Stimulated activated effector memory CD8-positive, alpha-beta T cell treated with anti-CD3 and anti-CD28 coated beads, Interleukin-12 subunit alpha, Interleukin-12 subunit beta, amount 100 ng/mL, for 72 hours (primary cell): ENCODE results near the gene DBNDD2.

Experiments used
- ATAC-seq: fragments of 150-1000 bp; cut with Tn5 transposase; 2 replicates; pipeline ENCODE4 v1.10.0; 2021
- DNase-seq, 2 donors: peaks; one replicate each; pipeline ENCODE4 v3.0.0; 2021 to 2022; ENCODE audit warnings: low spot score in 2 of 2
- H3K27ac Mint-ChIP-seq: one replicate; pipeline ENCODE4 v1.8.0; 2022; ENCODE audit warnings: mild to moderate bottlenecking, mixed read lengths
- H3K36me3 Mint-ChIP-seq: one replicate; pipeline ENCODE4 v1.8.0; 2022; ENCODE audit warnings: mild to moderate bottlenecking, mixed read lengths
- H3K4me1 Mint-ChIP-seq: one replicate; pipeline ENCODE4 v1.8.0; 2022; ENCODE audit warnings: mixed read lengths
- H3K4me3 Mint-ChIP-seq: one replicate; pipeline ENCODE4 v1.8.0; 2022; ENCODE audit warnings: mild to moderate bottlenecking, mixed read lengths
- H3K9me3 Mint-ChIP-seq: one replicate; pipeline ENCODE4 v1.8.0; 2022; ENCODE audit warnings: mixed read lengths

The DBNDD2 gene

GRCh38 chr20:45407783-45408645, at the start of gene DBNDD2:
DBNDD2 (plus strand) TSS chr20:45408289; CDS start chr20:45408468, 179 bp downstream.
- no peak for DNase-seq
- no peaks in the 10 kb centered on the region for H3K9me3 Mint-ChIP-seq
- peaks cover 25% of the 10 kb centered on the region for H3K4me1 Mint-ChIP-seq
- ATAC-seq = no peak
- H3K4me3 Mint-ChIP-seq = peak within 1 kb of the TSS; percentile 68
- no peaks in the 10 kb centered on the region for H3K36me3 Mint-ChIP-seq
- H3K27ac Mint-ChIP-seq = no peak within 1 kb of the TSS

GRCh38 chr20:45359069-45359405, 49.1 kb upstream of the DBNDD2 start:
- H3K36me3 Mint-ChIP-seq = peaks cover 17% of the 10 kb centered on the region
- H3K27ac Mint-ChIP-seq = no peak overlapping the region
- H3K4me1 Mint-ChIP-seq = peaks cover 46% of the 10 kb centered on the region
- ATAC-seq = no peak
- no peak overlapping the region for H3K4me3 Mint-ChIP-seq
- no peak for DNase-seq
- no peaks in the 10 kb centered on the region for H3K9me3 Mint-ChIP-seq

- ATAC-seq (no peak), DNase-seq (no peak)
- H3K27ac Mint-ChIP-seq = no peak overlapping the region
- H3K4me1 Mint-ChIP-seq = peaks cover 46% of the 10 kb centered on the region
- no peak overlapping the region for H3K4me3 Mint-ChIP-seq
- H3K9me3 Mint-ChIP-seq = no peaks in the 10 kb centered on the region
- peaks cover 19% of the 10 kb centered on the region for H3K36me3 Mint-ChIP-seq
These were observed 48.5 kb upstream of the DBNDD2 start for GRCh38 chr20:45359406-45360148.

GRCh38 chr20:45361793-45362192, 46.3 kb upstream of the DBNDD2 start:
- Mint-ChIP-seq H3K4me3 (no peak overlapping the region), H3K9me3 (no peaks in the 10 kb centered on the region), H3K27ac (no peak overlapping the region), H3K4me1 (peaks cover 46% of the 10 kb centered on the region), H3K36me3 (peaks cover 37% of the 10 kb centered on the region)
- DNase-seq = no peak
- no peak for ATAC-seq

- peaks cover 51% of the 10 kb centered on the region for H3K4me1 Mint-ChIP-seq
These were observed 45.1 kb upstream of the DBNDD2 start, which contains the start of gene SYS1 for GRCh38 chr20:45362804-45363610. SYS1 (plus strand) TSS chr20:45363156; CDS start chr20:45363532, 376 bp downstream.

GRCh38 chr20:45363611-45364492, 44.2 kb upstream of the DBNDD2 start:
- Mint-ChIP-seq H3K4me3 (peak overlapping the region; percentile 84), H3K27ac (peak overlapping the region; percentile 95), H3K36me3 (peaks cover 57% of the 10 kb centered on the region), H3K4me1 (peaks cover 59% of the 10 kb centered on the region), H3K9me3 (no peaks in the 10 kb centered on the region)
- ATAC-seq (no peak), DNase-seq (no peak)

More at GRCh38 chr20:45362804-45363610, 45.1 kb upstream of the DBNDD2 start, which contains the start of gene SYS1:
- H3K9me3 Mint-ChIP-seq = no peaks in the 10 kb centered on the region
- peaks cover 49% of the 10 kb centered on the region for H3K36me3 Mint-ChIP-seq
- ATAC-seq (peak; percentile 91), DNase-seq (peak; percentile 94 to 99)
- H3K4me3 Mint-ChIP-seq = peak within 1 kb of the TSS; percentile 84
- peak within 1 kb of the TSS; percentile 95 for H3K27ac Mint-ChIP-seq

GRCh38 chr20:45365444-45365970, 42.6 kb upstream of the DBNDD2 start:
- ATAC-seq = no peak
- Mint-ChIP-seq H3K4me3 (no peak overlapping the region), H3K9me3 (no peaks in the 10 kb centered on the region), H3K27ac (no peak overlapping the region), H3K36me3 (peaks cover 64% of the 10 kb centered on the region), H3K4me1 (peaks cover 59% of the 10 kb centered on the region)
- DNase-seq = no peak

- Mint-ChIP-seq H3K27ac (no peak overlapping the region), H3K36me3 (peaks cover 71% of the 10 kb centered on the region), H3K4me3 (no peak overlapping the region), H3K9me3 (no peaks in the 10 kb centered on the region), H3K4me1 (peaks cover 59% of the 10 kb centered on the region)
- DNase-seq (no peak), ATAC-seq (no peak)
These were observed 41.9 kb upstream of the DBNDD2 start for GRCh38 chr20:45366192-45366591.

GRCh38 chr20:45366631-45367030, 41.5 kb upstream of the DBNDD2 start:
- ATAC-seq = no peak
- no peaks in the 10 kb centered on the region for H3K9me3 Mint-ChIP-seq
- H3K4me1 Mint-ChIP-seq = peaks cover 59% of the 10 kb centered on the region
- H3K36me3 Mint-ChIP-seq = peaks cover 72% of the 10 kb centered on the region
- H3K27ac Mint-ChIP-seq = peak overlapping the region; percentile 74
- H3K4me3 Mint-ChIP-seq = no peak overlapping the region
- no peak for DNase-seq

GRCh38 chr20:45367126-45367525, 41.0 kb upstream of the DBNDD2 start:
- no peak for ATAC-seq
- Mint-ChIP-seq H3K4me3 (no peak overlapping the region), H3K27ac (peak overlapping the region; percentile 74), H3K9me3 (no peaks in the 10 kb centered on the region), H3K36me3 (peaks cover 73% of the 10 kb centered on the region), H3K4me1 (peaks cover 60% of the 10 kb centered on the region)
- DNase-seq = no peak

- peak in 1 of 2 donors; percentile 65 for DNase-seq
These were observed 39.7 kb upstream of the DBNDD2 start for GRCh38 chr20:45368221-45368980.

GRCh38 chr20:45370571-45371160, 37.4 kb upstream of the DBNDD2 start:
- Mint-ChIP-seq H3K4me1 (peaks cover 50% of the 10 kb centered on the region), H3K27ac (peak overlapping the region; percentile 50), H3K9me3 (no peaks in the 10 kb centered on the region), H3K4me3 (no peak overlapping the region), H3K36me3 (peaks cover 62% of the 10 kb centered on the region)
- no peak for ATAC-seq
- no peak for DNase-seq

More at GRCh38 chr20:45368221-45368980, 39.7 kb upstream of the DBNDD2 start:
- H3K36me3 Mint-ChIP-seq = peaks cover 69% of the 10 kb centered on the region
- peak; percentile 76 for ATAC-seq
- H3K4me1 Mint-ChIP-seq = peaks cover 61% of the 10 kb centered on the region
- peak overlapping the region; percentile 45 for H3K4me3 Mint-ChIP-seq
- H3K27ac Mint-ChIP-seq = peak overlapping the region; percentile 74
- H3K9me3 Mint-ChIP-seq = no peaks in the 10 kb centered on the region

GRCh38 chr20:45372241-45372640, 35.8 kb upstream of the DBNDD2 start:
- Mint-ChIP-seq H3K4me1 (peaks cover 39% of the 10 kb centered on the region), H3K27ac (no peak overlapping the region), H3K9me3 (no peaks in the 10 kb centered on the region), H3K4me3 (peak overlapping the region; percentile 80), H3K36me3 (peaks cover 47% of the 10 kb centered on the region)
- ATAC-seq = no peak
- no peak for DNase-seq
